H9 (cell line): ENCODE measurements around the gene ACOT11. TPM values are rescaled to one million over a fixed set of nuclear protein-coding genes. Genes with fewer than 3 reads are reported as not detected.

Experiments
- DNase-seq: peaks from one replicate; pipeline ENCODE4 v3.0.0-alpha.2; 2017
- H2AFZ ChIP-seq: one replicate; pipeline ENCODE4 v1.6.1; 2013; ENCODE audit warnings: mild to moderate bottlenecking, low read length, control low read depth, moderate library complexity
- H2AK5ac ChIP-seq: 2 replicates; pipeline ENCODE4 v1.6.1; 2013; ENCODE audit warnings: low read length, control low read depth, mixed read lengths; ENCODE audit not compliant: insufficient read length
- H2BK120ac ChIP-seq: one replicate; pipeline ENCODE4 v1.6.1; 2013; ENCODE audit warnings: low read depth, mild to moderate bottlenecking, low read length, control low read depth, inconsistent platforms; ENCODE audit not compliant: poor library complexity, severe bottlenecking
- H2BK12ac ChIP-seq: 2 replicates; pipeline ENCODE4 v1.6.1; 2013; ENCODE audit warnings: low read length, control low read depth, mixed read lengths, low read depth; ENCODE audit not compliant: insufficient read length
- H2BK15ac ChIP-seq: 2 replicates; pipeline ENCODE4 v1.6.1; 2013; ENCODE audit warnings: low read depth, low read length, control low read depth
- H2BK20ac ChIP-seq: one replicate; pipeline ENCODE4 v1.6.1; 2013; ENCODE audit warnings: low read depth, mild to moderate bottlenecking, low read length, control low read depth, inconsistent platforms; ENCODE audit not compliant: poor library complexity, severe bottlenecking
- H2BK5ac ChIP-seq: 2 replicates; pipeline ENCODE4 v1.6.1; 2013; ENCODE audit warnings: low read length, control low read depth, mixed read lengths; ENCODE audit not compliant: insufficient read length
- H3K14ac ChIP-seq: 2 replicates; pipeline ENCODE4 v1.6.1; 2013; ENCODE audit warnings: low read length, control low read depth; ENCODE audit not compliant: insufficient read depth
- H3K18ac ChIP-seq: 2 replicates; pipeline ENCODE4 v1.6.1; 2013; ENCODE audit warnings: low read depth, mild to moderate bottlenecking, mixed read lengths, low read length, control low read depth; ENCODE audit not compliant: insufficient read length
- H3K23ac ChIP-seq: 2 replicates; pipeline ENCODE4 v1.6.1; 2013; ENCODE audit warnings: low read length, control low read depth, mixed read lengths, low read depth; ENCODE audit not compliant: insufficient read length
- H3K23me2 ChIP-seq: 2 replicates; pipeline ENCODE4 v1.6.1; 2013; ENCODE audit warnings: low read depth, mild to moderate bottlenecking, mixed read lengths, low read length, control low read depth; ENCODE audit not compliant: insufficient read length, poor library complexity, severe bottlenecking
- H3K27ac ChIP-seq: 2 replicates; pipeline ENCODE4 v1.5.1; 2013; ENCODE audit warnings: low read length, control low read depth, mixed read lengths, low read depth; ENCODE audit not compliant: insufficient read length
- H3K27me3 ChIP-seq: 2 replicates; pipeline ENCODE4 v1.6.1; 2013; ENCODE audit warnings: low read length, control low read depth, inconsistent platforms; ENCODE audit not compliant: insufficient read depth
- H3K4ac ChIP-seq: 2 replicates; pipeline ENCODE4 v1.6.1; 2013; ENCODE audit warnings: low read depth, mild to moderate bottlenecking, control low read depth, inconsistent platforms, low read length, moderate library complexity
- H3K4me1 ChIP-seq: 2 replicates; pipeline ENCODE4 v1.6.1; 2013; ENCODE audit warnings: low read length, control low read depth, inconsistent platforms; ENCODE audit not compliant: insufficient read depth
- H3K4me2 ChIP-seq: 2 replicates; pipeline ENCODE4 v1.6.1; 2013; ENCODE audit warnings: low read length, control low read depth, mixed read lengths; ENCODE audit not compliant: insufficient read length, insufficient read depth
- H3K56ac ChIP-seq: 2 replicates; pipeline ENCODE4 v1.6.1; 2013; ENCODE audit warnings: low read depth, mild to moderate bottlenecking, mixed read lengths, low read length, control low read depth; ENCODE audit not compliant: insufficient read length
- H3K79me1 ChIP-seq: 2 replicates; pipeline ENCODE4 v1.6.1; 2013; ENCODE audit warnings: low read depth, mild to moderate bottlenecking, moderate library complexity, low read length, control low read depth, inconsistent platforms; ENCODE audit not compliant: insufficient read depth, poor library complexity, severe bottlenecking
- H3K79me2 ChIP-seq: 2 replicates; pipeline ENCODE4 v1.6.1; 2013; ENCODE audit warnings: low read length, control low read depth, inconsistent platforms; ENCODE audit not compliant: insufficient read depth
- H3K9ac ChIP-seq: 2 replicates; pipeline ENCODE4 v1.6.1; 2013; ENCODE audit warnings: low read length, control low read depth, mixed read lengths; ENCODE audit not compliant: insufficient read length; ENCODE audit errors: extremely low read depth
- H3K9me3 ChIP-seq: one replicate; pipeline ENCODE4 v1.6.1; 2013; ENCODE audit warnings: low read depth, low read length, inconsistent platforms; ENCODE audit not compliant: control insufficient read depth
- H3T11ph ChIP-seq: one replicate; pipeline ENCODE4 v1.6.1; 2013; ENCODE audit warnings: mild to moderate bottlenecking, low read length, control low read depth, inconsistent platforms
- H4K20me1 ChIP-seq: one replicate; pipeline ENCODE4 v1.6.1; 2013; ENCODE audit not compliant: control insufficient read depth, insufficient read length, insufficient read depth
- H4K5ac ChIP-seq: 2 replicates; pipeline ENCODE4 v1.6.1; 2013; ENCODE audit warnings: low read depth, mild to moderate bottlenecking, mixed read lengths, low read length, control low read depth; ENCODE audit not compliant: insufficient read length
- H4K8ac ChIP-seq: replicated peaks from 2 replicates; pipeline ENCODE4 v1.6.1; 2013; ENCODE audit warnings: low read length, control low read depth, mixed read lengths, low read depth; ENCODE audit not compliant: insufficient read length
- H4K91ac ChIP-seq: 2 replicates; pipeline ENCODE4 v1.6.1; 2013; ENCODE audit warnings: low read depth, mild to moderate bottlenecking, moderate library complexity, mixed read lengths, low read length, control low read depth; ENCODE audit not compliant: insufficient read length
- H3K27ac Mint-ChIP-seq, 3 experiments: 2 replicates in 2 of 3; 3 replicates in 1 of 3; pipeline ENCODE4 v1.8.0; 2020 to 2021; ENCODE audit warnings: mixed read lengths in 3 of 3, mild to moderate bottlenecking in 1 of 3, moderate library complexity in 1 of 3
- H3K27me3 Mint-ChIP-seq: 2 replicates; pipeline ENCODE4 v1.8.0; 2021; ENCODE audit warnings: low read depth, mild to moderate bottlenecking, moderate library complexity, mixed read lengths
- H3K36me3 Mint-ChIP-seq, 3 experiments: 2 replicates in 2 of 3; 3 replicates in 1 of 3; pipeline ENCODE4 v1.8.0; 2020 to 2021; ENCODE audit warnings: low read depth in 3 of 3, mixed read lengths in 3 of 3; ENCODE audit not compliant: insufficient read depth in 1 of 3
- H3K4me1 Mint-ChIP-seq, 2 experiments: 2 replicates each; pipeline ENCODE4 v1.8.0; 2020; ENCODE audit warnings: mixed read lengths in 2 of 2
- H3K4me3 Mint-ChIP-seq, 2 experiments: 2 replicates in 1 of 2; 3 replicates in 1 of 2; pipeline ENCODE4 v1.8.0; 2020 to 2021; ENCODE audit warnings: mild to moderate bottlenecking in 2 of 2, mixed read lengths in 2 of 2, moderate library complexity in 1 of 2
- H3K9me3 Mint-ChIP-seq, 2 experiments: 2 replicates in 1 of 2; 3 replicates in 1 of 2; pipeline ENCODE4 v1.8.0; 2020; ENCODE audit warnings: mild to moderate bottlenecking in 2 of 2, mixed read lengths in 2 of 2, moderate library complexity in 1 of 2
- CTCF ChIP-seq: fragments of 200-600 bp; sonication (generic); conservative IDR thresholded peaks from 3 replicates; pipeline ENCODE4 v1.8.0; 2021; ENCODE audit warnings: antibody characterized with exemption, mild to moderate bottlenecking
- WGBS: extraction: QIAGEN DNeasy Blood & Tissue Kit; methylation state at CpG from one replicate; pipeline ENCODE4 v1.1.7; 2013; ENCODE audit warnings: missing lambda C conversion rate, low lambda C conversion rate, mixed read lengths; ENCODE audit not compliant: insufficient read length; ENCODE audit errors: extremely low coverage; 5-methylcytosine and 5-hydroxymethylcytosine counted together
- total RNA-seq: library from RNA; stranded (reverse); gene quantifications from 2 replicates; pipeline ENCODE4 v1.2.1, GENCODE V29; 2021

The ACOT11 gene
- total RNA-seq, 1 experiment from 2014 or later = 4.0 TPM

GRCh38 chr1:54516249-54516920 is 31.6 kb upstream of the ACOT11 start:
- DNase-seq = no peak
- Histone ChIP-seq H2BK20ac (no peak overlapping the region), H3K4me2 (no peak overlapping the region), H3T11ph (no peak overlapping the region), H3K79me2 (no peaks in the 10 kb centered on the region), H2BK12ac (no peak overlapping the region), H3K27me3 (no peaks in the 10 kb centered on the region), H3K4me1 (no peaks in the 10 kb centered on the region), H3K18ac (no peak overlapping the region), H3K79me1 (no peaks in the 10 kb centered on the region), H4K91ac (no peak overlapping the region), H3K23ac (no peak overlapping the region), H2BK5ac (no peak overlapping the region), H2AK5ac (no peak overlapping the region), H2AFZ (no peak overlapping the region), H3K9me3 (no peaks in the 10 kb centered on the region), H3K9ac (no peak overlapping the region), H3K4ac (no peak overlapping the region), H4K8ac (no peak overlapping the region), H4K20me1 (peaks cover 4% of the 10 kb centered on the region), H4K5ac (no peak overlapping the region), H2BK15ac (no peak overlapping the region), H3K14ac (no peak overlapping the region), H3K27ac (no peak overlapping the region), H2BK120ac (no peak overlapping the region), H3K23me2 (no peaks in the 10 kb centered on the region), H3K56ac (no peak overlapping the region)
- Mint-ChIP-seq H3K9me3 (no peaks in the 10 kb centered on the region; a peak in 1 of 5 replicates), H3K27me3 (peaks cover 3% of the 10 kb centered on the region; the same call in 1 of the 2 replicates), H3K36me3 (no peaks in the 10 kb centered on the region; a peak in 1 of 7 replicates), H3K4me3 (no peak overlapping the region), H3K27ac (peak overlapping the region in 1 of 3 experiments; percentile 19; a peak in 1 of 7 replicates), H3K4me1 (peaks cover 0 to 4% of the 10 kb centered on the region in 2 experiments; a peak in 1 of 4 replicates)
- no CpG with 5 or more reads among the region's 4 CpGs for WGBS
- TF ChIP-seq CTCF = no peak
